ENCODE data around the gene GFER.

Gene GFER

GRCh38 chr16:1940273-1941161, 43.5 kb upstream of the GFER start:
- no peak for ATAC-seq
- TF ChIP-seq PPARA (CRISPR knock-in tag; IDR thresholded peaks at IDR 0.05; ENCODE audit: borderline replicate concordance) (no peak), ESRRG (CRISPR knock-in tag; IDR thresholded peaks at IDR 0.05) (no peak), ZFP30 (CRISPR knock-in tag; IDR thresholded peaks at IDR 0.05) (no peak), ZC3H10 (CRISPR knock-in tag; IDR thresholded peaks at IDR 0.05) (no peak), ZNF565 (CRISPR knock-in tag; conservative IDR thresholded peaks at IDR 0.05; ENCODE audit: low read depth) (no peak), PATZ1 (CRISPR knock-in tag; IDR thresholded peaks at IDR 0.05; ENCODE audit: borderline replicate concordance) (no peak)

GRCh38 chr16:1941162-1942046, 42.6 kb upstream of the GFER start:
- TF ChIP-seq GLIS3 (CRISPR knock-in tag; IDR thresholded peaks at IDR 0.05) (no peak), PPARA (CRISPR knock-in tag; IDR thresholded peaks at IDR 0.05; ENCODE audit: borderline replicate concordance) (no peak), ZFP3 (CRISPR knock-in tag; IDR thresholded peaks at IDR 0.05) (no peak), RARB (CRISPR knock-in tag; IDR thresholded peaks at IDR 0.05) (no peak), ZNF70 (CRISPR knock-in tag; IDR thresholded peaks at IDR 0.05) (no peak), OSR1 (CRISPR knock-in tag; IDR thresholded peaks at IDR 0.05) (no peak), TOX (CRISPR knock-in tag; IDR thresholded peaks at IDR 0.05; ENCODE audit: borderline replicate concordance) (no peak), CREB5 (CRISPR knock-in tag; IDR thresholded peaks at IDR 0.05; ENCODE audit: low read depth) (no peak), ZNF8 (CRISPR knock-in tag; IDR thresholded peaks at IDR 0.05) (no peak), ISL1 (CRISPR knock-in tag; IDR thresholded peaks at IDR 0.05) (no peak), CSRNP3 (CRISPR knock-in tag; IDR thresholded peaks at IDR 0.05) (no peak), CSDC2 (CRISPR knock-in tag; IDR thresholded peaks at IDR 0.05) (no peak), ZNF565 (CRISPR knock-in tag; conservative IDR thresholded peaks at IDR 0.05; ENCODE audit: low read depth) (no peak), POU6F1 (CRISPR knock-in tag; IDR thresholded peaks at IDR 0.05; ENCODE audit: borderline replicate concordance, low read depth) (no peak), ZC3H10 (CRISPR knock-in tag; IDR thresholded peaks at IDR 0.05) (no peak), SNAI2 (CRISPR knock-in tag; IDR thresholded peaks at IDR 0.05) (no peak), ARNTL (CRISPR knock-in tag; IDR thresholded peaks at IDR 0.05; ENCODE audit: borderline replicate concordance, low read depth) (no peak), BACH2 (CRISPR knock-in tag; IDR thresholded peaks at IDR 0.05; ENCODE audit: borderline replicate concordance) (no peak)
- ATAC-seq, result no peak

GRCh38 chr16:1942047-1942809, 41.8 kb upstream of the GFER start:
- no peak for TF ChIP-seq CREB5 (CRISPR knock-in tag; IDR thresholded peaks at IDR 0.05; ENCODE audit: low read depth)
- TF ChIP-seq ZC3H10 (CRISPR knock-in tag; IDR thresholded peaks at IDR 0.05), result no peak
- no peak for TF ChIP-seq ZFP30 (CRISPR knock-in tag; IDR thresholded peaks at IDR 0.05)
- TF ChIP-seq ZNF8 (CRISPR knock-in tag; IDR thresholded peaks at IDR 0.05), result no peak
- no peak for TF ChIP-seq OSR1 (CRISPR knock-in tag; IDR thresholded peaks at IDR 0.05)
- no peak for TF ChIP-seq TCF4 (CRISPR knock-in tag; IDR thresholded peaks at IDR 0.05; ENCODE audit: borderline replicate concordance)
- no peak for TF ChIP-seq ISL1 (CRISPR knock-in tag; IDR thresholded peaks at IDR 0.05)
- ATAC-seq, result peak; percentile 13

Measured in SK-N-SH treated with all-trans-retinoic acid at 6 μM for 48 hours (cell line).